HG03135 (cell line): ENCODE data around the gene NECAB2.

ENCODE experiments used
- ATAC-seq: cut with Tn5 transposase; IDR thresholded peaks from one replicate; pipeline ENCODE4 v1.9.1; 2021; ENCODE audit warnings: mild to moderate bottlenecking, moderate library complexity; ENCODE audit not compliant: unreplicated experiment

Gene NECAB2

DNA sequence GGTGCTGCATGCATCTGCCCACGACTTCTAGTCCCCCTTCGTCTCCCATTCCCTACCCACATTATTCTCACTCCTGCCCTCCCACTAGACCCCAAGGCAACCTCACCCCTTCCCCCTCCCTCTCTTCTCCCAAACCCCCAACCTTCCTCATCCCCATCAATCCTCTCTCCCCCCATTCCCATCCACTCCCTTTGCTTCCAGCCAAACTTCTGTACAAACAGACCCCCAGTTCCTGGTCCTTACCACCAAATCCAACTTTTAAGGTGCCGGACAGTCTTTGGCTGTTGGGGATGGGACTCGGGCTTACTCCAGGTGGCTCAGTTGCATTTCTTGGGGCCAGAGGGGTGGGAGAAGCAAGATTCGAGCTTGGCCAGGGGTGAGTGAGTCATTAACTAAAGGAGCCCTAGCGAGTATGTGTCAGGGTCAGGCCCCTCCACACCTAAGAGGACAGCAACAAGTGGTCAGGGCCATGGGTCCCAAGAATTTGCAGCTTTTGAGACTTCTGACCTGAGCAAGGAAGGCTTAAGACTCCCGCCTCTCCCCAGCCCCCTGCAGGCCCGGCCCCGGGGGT lies 74.3 kb downstream of the NECAB2 start, which contains the start of gene SLC38A8:
TSS of gene SLC38A8 (minus strand) at position 488 of the 571 bp plus-strand sequence. CDS start 638 bp downstream, outside the sequence.
- no peak for ATAC-seq

DNA sequence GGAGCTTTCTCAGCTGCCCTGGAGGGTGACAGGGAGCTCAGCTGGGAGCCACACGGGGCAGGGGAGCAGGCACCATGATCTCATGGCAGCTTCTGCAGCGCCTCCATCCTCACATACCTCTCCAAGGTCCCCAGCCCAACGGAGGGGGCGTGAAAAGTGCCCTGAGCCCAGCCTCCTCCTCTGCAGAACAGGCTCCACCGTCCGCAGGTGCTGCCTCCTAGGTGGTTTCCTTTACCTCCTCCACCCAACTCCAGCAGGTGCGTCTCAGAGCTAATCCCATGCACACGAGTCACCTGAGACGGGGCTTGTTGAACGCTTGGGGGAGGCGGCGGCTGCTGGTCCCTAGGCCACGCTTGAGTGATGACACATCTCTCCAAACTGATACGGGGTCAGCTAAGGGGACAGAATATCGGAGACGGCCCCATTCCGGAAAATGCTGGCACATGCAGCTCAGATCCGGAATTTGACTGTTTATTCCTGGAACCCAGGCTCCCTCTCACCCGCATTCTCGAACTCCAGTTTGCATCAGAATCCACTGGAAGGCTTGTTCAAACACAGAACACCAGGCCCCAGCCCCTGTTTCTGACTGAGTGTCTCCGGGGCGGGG lies 74.9 kb downstream of the NECAB2 start:
- no peak for ATAC-seq

DNA sequence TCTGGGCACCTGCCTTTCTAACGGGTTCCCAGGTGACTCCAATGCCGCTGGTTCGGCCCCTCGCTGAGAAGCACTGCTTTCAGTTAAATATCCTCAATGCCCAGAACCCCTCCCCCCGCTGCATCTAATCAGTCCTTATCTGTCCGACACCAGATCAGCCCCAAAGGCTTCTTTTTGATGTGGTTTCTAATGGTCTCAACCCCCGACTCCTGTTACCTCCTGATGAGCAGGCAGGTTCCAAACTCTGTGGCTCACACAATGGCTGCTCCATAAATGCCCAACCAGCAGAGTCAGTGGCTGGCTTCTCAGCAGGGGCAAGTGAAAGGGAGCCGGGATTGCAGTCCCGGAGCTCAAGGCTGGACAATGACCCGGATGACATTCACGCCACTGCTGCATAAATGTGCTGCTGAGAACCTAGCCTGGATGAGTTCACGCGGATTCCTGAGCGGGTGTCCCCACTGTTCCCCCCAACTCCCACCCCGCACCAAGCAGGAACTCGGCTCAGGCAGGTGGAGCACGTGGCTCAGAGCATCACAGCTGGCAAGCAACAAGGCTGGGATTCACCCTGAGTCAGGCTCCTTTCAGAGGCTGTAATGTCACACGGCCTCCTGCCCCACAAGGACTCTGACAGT lies 75.6 kb downstream of the NECAB2 start:
- no peak for ATAC-seq

DNA sequence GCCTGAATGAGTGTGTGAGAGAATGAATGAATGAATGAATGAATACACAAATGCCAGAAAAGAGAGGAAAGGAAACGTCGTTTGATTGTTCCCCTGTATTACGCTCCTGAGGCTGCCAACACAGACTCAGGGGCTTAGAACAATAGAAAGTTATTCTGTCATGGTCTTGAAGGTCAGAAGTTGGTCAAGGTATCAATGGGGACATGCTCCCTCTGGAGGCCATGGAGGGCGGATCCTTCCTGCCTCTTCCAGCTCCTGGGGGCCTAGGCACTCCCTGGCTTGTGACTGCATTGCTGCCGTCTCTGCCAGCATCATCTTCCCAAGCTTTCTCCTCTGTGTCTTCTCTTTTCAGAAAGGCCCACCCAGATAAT lies 76.1 kb downstream of the NECAB2 start:
- ATAC-seq: no peak

DNA sequence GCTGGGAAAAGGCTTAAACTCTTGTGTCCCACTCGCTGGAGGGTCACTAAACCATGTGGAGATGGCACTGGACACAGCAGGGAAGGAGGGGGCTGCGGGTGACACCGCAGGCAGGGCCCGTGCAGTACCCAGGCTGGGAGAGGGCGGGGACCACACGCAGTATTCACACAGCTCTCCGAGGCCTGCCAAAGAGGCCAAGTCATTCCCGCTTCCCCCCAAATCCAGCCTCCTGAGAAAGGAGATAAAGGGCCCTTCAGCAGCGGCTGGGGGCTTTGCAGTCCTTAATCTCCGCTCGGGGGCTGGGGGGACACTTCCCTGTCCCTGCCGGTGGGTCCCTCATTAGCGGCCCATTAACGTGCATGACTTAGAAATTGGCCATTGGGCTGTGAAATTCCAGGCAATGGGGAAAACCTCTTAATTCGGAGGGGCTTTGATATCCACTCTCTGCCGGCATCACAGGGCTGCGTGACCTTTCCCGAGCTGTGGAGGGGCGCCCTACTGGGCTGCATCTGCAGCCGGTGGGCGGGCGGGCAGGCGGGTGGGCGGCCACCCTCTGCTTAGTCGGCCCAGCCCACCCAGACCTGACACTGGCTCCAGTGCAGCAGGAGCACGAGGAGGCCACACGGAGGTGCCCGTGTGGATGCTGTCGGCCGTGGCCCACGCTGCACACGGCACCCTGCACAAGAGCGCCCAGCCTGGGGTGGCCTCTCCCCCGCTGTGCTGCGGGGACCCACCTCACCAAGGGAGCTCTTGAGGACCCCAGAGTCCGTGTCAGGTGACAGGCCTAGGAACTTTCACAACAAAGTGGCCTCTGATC lies 77.2 kb downstream of the NECAB2 start:
- no peak for ATAC-seq

DNA sequence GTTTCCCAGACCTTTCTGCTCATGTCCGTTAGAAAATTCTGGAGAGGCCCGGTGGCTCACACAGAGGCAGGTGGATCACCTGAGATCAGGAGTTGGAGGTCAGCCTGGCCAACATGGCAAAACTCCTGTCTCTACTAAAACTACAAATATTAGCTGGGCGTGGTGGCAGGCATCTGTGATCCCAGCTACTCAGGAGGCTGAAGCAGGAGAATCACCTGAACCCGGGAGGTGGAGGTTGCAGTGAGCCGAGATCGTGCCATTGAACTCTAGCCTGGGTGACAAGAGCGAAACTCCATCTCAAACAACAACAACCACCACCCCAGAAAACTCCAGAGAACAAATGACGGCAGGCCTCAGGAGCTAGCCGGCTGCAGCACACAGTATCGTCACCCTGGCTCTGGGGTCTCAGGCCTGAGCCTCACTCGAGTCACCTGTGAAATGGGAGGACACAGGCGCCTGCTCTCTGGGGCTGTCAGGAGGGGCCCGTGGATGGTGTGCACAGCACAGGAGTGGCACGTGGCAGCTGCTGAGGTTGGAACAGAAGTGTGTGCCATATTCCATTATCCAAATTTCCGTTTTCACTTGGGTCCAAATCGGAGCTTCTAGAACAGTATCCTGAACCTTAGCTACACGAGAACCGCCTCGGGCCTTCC lies 77.9 kb downstream of the NECAB2 start:
- ATAC-seq: no peak

DNA sequence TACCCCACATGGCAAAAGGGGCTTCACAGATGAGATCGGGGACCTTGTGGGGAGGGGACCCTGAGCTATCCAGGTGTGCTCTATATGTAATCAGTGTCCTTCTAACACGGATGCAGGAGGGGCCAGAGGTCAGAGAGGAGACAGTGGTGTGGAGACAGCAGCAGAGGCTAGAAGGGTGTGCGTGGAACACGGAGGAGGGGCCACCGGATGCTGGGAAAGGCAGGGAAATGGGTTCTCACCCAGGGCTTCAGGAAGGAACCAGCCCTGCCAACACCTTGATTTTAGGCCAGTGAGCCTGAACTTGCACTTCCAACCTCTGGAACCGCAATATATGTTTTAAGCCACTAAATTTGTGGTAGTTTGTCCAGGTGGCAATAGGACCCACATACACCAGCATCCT lies 79.2 kb downstream of the NECAB2 start:
- ATAC-seq: no peak

DNA sequence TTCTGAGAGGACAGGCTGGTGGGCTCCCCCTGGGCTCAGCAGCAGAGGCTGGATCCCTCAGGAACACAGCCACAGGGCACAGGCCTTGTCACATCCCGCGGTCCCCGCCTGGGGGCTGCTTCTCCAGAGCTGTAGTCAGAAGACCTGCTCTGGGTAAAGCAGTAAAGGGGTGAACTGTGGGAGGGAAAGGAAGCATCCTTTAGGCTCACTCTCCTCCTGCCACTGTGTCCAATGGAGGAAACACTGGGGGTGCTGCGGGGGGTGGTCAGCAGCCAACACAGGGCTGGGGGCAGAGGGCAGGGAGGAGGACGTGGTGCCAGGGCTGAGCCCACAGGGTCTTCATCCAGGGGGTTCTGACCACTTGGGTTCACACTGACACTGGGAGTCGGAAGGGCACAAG lies 79.6 kb downstream of the NECAB2 start:
- no peak for ATAC-seq

DNA sequence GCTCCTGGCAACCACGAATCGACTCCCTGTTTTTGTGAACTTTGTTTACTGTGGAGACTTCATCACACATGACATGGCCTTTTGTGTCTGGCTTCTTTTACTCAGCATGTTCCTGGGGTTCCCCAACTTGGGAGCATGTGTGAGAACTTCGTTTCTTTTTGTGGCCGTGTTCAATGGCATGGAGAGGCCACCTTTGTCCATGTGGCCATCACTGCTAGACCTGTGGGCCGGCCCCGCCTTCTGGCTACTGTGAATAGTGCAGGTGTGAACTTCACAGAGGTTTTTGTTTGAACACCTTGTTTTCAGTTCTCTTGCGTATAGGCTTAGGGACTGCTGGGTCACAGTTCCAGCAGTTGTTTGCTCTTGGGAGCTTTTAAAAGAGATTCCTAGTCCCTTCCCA lies 80.2 kb downstream of the NECAB2 start:
- ATAC-seq: no peak

DNA sequence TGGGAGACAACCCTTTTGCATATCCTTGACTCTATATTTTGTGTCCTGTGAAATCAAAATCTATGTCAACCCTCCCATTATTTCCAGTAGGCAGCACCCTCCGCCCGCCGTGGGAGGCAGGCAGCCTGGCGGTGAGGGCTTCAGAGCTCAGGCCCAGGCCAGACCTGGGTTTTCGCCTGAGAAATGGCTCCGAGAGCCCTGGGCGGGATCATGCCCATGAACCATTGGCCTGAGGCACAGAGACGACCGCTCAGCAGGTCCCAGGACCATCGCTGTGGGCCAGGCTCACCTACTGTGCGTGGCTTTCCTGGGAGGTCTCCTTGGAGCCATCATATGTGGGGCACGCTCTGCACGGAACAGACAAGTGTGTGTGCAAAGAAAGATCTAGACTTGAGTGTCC lies 80.8 kb downstream of the NECAB2 start:
- no peak for ATAC-seq

DNA sequence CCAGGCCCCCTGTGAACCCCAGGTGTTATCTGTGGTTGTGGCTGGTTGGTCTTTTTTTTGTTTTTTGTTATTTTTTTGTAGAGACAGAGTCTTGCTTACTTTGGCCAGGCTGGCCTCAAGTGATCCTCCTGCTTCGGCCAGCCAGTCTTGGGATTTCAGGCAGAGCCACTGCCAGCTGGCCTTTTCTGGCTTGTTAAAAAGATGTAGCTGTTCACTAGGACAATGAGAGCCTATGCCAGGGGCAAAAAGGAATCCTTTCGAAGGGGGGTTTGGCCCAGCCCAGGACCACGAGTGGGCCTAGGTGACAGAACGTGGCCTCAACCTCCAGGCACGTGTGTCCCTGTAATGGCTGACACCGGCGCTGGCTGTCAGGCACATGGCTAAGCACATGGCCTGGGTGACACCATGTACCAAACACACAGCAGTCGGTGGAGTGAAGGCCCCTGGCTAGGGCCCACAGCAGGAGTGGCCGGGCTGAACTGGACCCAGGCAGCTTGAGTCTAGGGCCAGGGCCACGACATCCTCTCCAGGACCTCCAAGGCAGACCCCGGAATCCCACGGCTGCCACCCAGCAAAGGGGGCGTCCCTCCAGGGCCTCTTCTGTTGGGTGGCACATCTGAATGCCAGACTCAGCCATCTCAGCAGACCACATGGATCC lies 81.5 kb downstream of the NECAB2 start:
- ATAC-seq: no peak

DNA sequence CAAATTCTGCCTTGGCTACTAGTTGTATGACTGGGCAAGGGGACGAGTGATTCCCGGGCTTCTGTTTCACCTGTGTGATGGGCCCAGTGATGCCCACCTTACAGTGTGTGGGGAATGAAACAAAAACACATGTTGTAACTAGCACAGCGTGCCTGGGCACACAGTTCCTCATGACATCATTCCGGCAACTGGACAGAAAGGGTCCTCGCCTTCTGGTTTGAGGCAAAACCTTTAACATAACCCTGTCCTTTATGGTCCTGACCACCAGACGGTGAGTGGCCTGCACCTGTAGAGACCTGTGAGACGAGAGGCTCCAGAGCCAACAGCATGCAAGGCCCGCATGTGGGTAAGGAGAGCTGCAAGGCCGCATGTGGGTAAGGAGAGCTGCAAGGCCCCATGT lies 82.3 kb downstream of the NECAB2 start:
- ATAC-seq: no peak

DNA sequence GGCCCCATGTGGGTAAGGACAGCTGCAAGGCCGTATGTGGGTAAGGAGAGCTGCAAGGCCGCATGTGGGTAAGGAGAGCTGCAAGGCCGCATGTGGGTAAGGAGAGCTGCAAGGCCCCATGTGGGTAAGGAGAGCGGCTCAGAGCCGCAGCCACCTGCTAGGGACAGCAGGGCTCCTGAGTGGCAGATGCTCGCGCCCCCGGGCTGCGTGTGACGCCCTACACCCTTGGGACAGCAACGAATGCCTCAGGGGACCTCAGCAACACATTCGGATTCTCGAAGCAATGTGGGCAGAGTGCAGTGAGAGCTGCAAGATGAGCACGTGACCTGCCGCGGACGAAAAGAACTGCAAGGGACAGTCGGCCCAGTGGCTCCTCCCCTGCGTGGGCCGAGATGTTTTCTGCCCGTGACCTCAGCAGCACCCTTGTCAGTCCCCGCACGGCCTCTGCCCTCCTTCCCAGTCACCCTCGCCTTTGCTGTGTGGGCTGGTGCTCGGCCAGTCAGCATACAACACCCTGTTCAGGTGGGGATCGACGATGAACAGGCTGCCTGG lies 84.1 kb downstream of the NECAB2 start:
- no peak for ATAC-seq
